HepG2 (cell line): ENCODE data around the gene CPNE4. TPM values are rescaled to one million over a fixed set of nuclear protein-coding genes. Genes with fewer than 3 reads are reported as not detected.

ENCODE experiments used
- ATAC-seq: fragments of 200-7000 bp; cut with Tn5 transposase; 3 replicates; pipeline ENCODE4 v1.9.1; 2020; ENCODE audit warnings: mild to moderate bottlenecking, moderate library complexity
- BruUV-seq: library from RNA; stranded (reverse); fragments of 400-500 nt; replicated peaks from 2 replicates; lab custom pipeline; 2021; lab: Mats Ljungman, UMichigan
- CTCF ChIA-PET: fragments of 300-600 bp; formaldehyde crosslinking; extraction: SDS; loops from one replicate; lab custom pipeline; 2021; ENCODE audit warnings: low total read pairs, inconsistent platforms, low intra/inter-chr PET ratio; lab: Yijun Ruan, JAX
- POLR2A ChIA-PET: fragments of 350-600 bp; sonication (Branson Sonifier 250); formaldehyde crosslinking; loops from one replicate; lab custom pipeline; 2020; ENCODE audit warnings: antibody characterized with exemption, inconsistent platforms; lab: Yijun Ruan, JAX
- DNase-seq: peaks from one replicate; pipeline ENCODE4 v3.0.0-alpha.2; 2015; ENCODE audit warnings: low spot score
- FAIRE-seq: peaks from 3 replicates; lab custom pipeline; 2011; peaks lifted over from hg19 to GRCh38; lab: Jason Lieb, UNC
- H2AFZ ChIP-seq: one replicate; pipeline ENCODE4 v1.6.1; 2011; ENCODE audit warnings: low read length, inconsistent platforms
- H3K27ac ChIP-seq: fragments of 300-600 bp; 3 replicates; pipeline ENCODE4 v1.8.0; 2011; ENCODE audit warnings: mixed run types, mild to moderate bottlenecking, mixed read lengths, low read length, inconsistent platforms; ENCODE audit not compliant: insufficient read depth; ENCODE audit errors: extremely low read length
- H3K27me3 ChIP-seq, 2 experiments: fragments of 200-600 bp in 1 of 2; 2 replicates in 1 of 2; 3 replicates in 1 of 2; pipeline versions ENCODE4 v1.6.0 to v1.8.0; 2011; ENCODE audit warnings: low read length in 2 of 2, mild to moderate bottlenecking in 2 of 2, moderate library complexity in 2 of 2, inconsistent platforms in 1 of 2; ENCODE audit not compliant: insufficient read depth in 2 of 2, control insufficient read depth in 1 of 2
- H3K36me3 ChIP-seq, 2 experiments: fragments of 200-600 bp in 1 of 2; replicated peaks in 1 of 2; 2 replicates in 1 of 2; 3 replicates in 1 of 2; pipeline versions ENCODE4 v1.5.1 to v1.8.0; 2011; ENCODE audit warnings: low read length in 2 of 2, inconsistent platforms in 1 of 2; ENCODE audit not compliant: insufficient read depth in 2 of 2, control insufficient read depth in 1 of 2
- H3K4me1 ChIP-seq: 2 replicates; pipeline ENCODE4 v1.5.1; 2012; ENCODE audit warnings: low read length, inconsistent platforms; ENCODE audit not compliant: insufficient read depth
- H3K4me2 ChIP-seq: 2 replicates; pipeline ENCODE4 v1.6.0; 2011; ENCODE audit warnings: low read depth, low read length, inconsistent platforms
- H3K4me3 ChIP-seq, 3 experiments: fragments of 200-600 bp in 1 of 3; sonication (generic), shearing (Covaris generic) in 1 of 3; replicated peaks in 1 of 3; 2 replicates each; pipeline ENCODE4 v1.5.1; 2011 to 2016; ENCODE audit warnings: low read length in 3 of 3, inconsistent platforms in 2 of 3, low read depth in 2 of 3, mild to moderate bottlenecking in 2 of 3, control low read depth in 1 of 3, mixed read lengths in 1 of 3; ENCODE audit not compliant: insufficient read depth in 1 of 3
- H3K79me2 ChIP-seq: one replicate; pipeline ENCODE4 v1.6.1; 2011; ENCODE audit warnings: low read length, inconsistent platforms; ENCODE audit not compliant: insufficient read depth
- H3K9ac ChIP-seq: 2 replicates; pipeline ENCODE4 v1.6.0; 2011; ENCODE audit warnings: mild to moderate bottlenecking, low read depth, low read length, inconsistent platforms; ENCODE audit not compliant: insufficient read depth
- H3K9me3 ChIP-seq: 2 replicates; pipeline ENCODE4 v1.5.1; 2012; ENCODE audit warnings: mild to moderate bottlenecking, low read length
- H4K20me1 ChIP-seq: 2 replicates; pipeline ENCODE4 v1.6.0; 2011; ENCODE audit warnings: inconsistent platforms, mild to moderate bottlenecking, low read length, moderate library complexity; ENCODE audit not compliant: insufficient read depth
- ATAD3A ChIP-seq: sonication (generic); formaldehyde crosslinking; IDR thresholded peaks from 2 replicates; pipeline ENCODE4 v1.4.0; 2020; ENCODE audit warnings: missing genetic modification reagents
- BCL6 ChIP-seq: IDR thresholded peaks from 2 replicates; pipeline ENCODE4 v1.6.1; 2016; ENCODE audit warnings: missing genetic modification reagents, missing compliant biosample characterization
- HMG20B ChIP-seq: conservative IDR thresholded peaks from 2 replicates; pipeline ENCODE4 v1.6.1; 2016; ENCODE audit warnings: missing genetic modification reagents, missing compliant biosample characterization
- JUN ChIP-seq: sonication (generic); formaldehyde crosslinking; IDR thresholded peaks from 2 replicates; pipeline ENCODE4 v1.4.0; 2020; ENCODE audit warnings: mild to moderate bottlenecking, missing genetic modification reagents
- LCORL ChIP-seq, 2 experiments: fragments of 450-650 bp in 1 of 2; sonication (generic) in 1 of 2; formaldehyde crosslinking in 1 of 2; IDR thresholded peaks; 2 replicates each; pipeline versions ENCODE4 v1.5.0 to v1.6.1; 2017 to 2020; ENCODE audit warnings: antibody characterized with exemption in 1 of 2, missing genetic modification reagents in 1 of 2
- MEIS2 ChIP-seq: sonication (generic); formaldehyde crosslinking; IDR thresholded peaks from 2 replicates; pipeline ENCODE4 v1.9.0; 2021; ENCODE audit warnings: mild to moderate bottlenecking, missing genetic modification reagents
- NFE2L2 ChIP-seq: fragments of 150-350 bp; IDR thresholded peaks from 2 replicates; pipeline ENCODE4 v1.6.1; 2014; ENCODE audit warnings: low read length
- ZNF382 ChIP-seq: sonication (generic); formaldehyde crosslinking; IDR thresholded peaks from 2 replicates; pipeline ENCODE4 v1.5.0; 2020; ENCODE audit warnings: missing genetic modification reagents, mild to moderate bottlenecking, borderline replicate concordance
- ZNF557 ChIP-seq: sonication (generic); formaldehyde crosslinking; IDR thresholded peaks from 2 replicates; pipeline ENCODE4 v1.4.0; 2020; ENCODE audit warnings: missing genetic modification reagents
- ZNF616 ChIP-seq: sonication (generic); formaldehyde crosslinking; IDR thresholded peaks from 2 replicates; pipeline ENCODE4 v1.5.0; 2020; ENCODE audit warnings: low read depth, mild to moderate bottlenecking, missing genetic modification reagents
- ZNF781 ChIP-seq: sonication (generic); formaldehyde crosslinking; IDR thresholded peaks from 2 replicates; pipeline ENCODE4 v1.5.1; 2020; ENCODE audit warnings: borderline replicate concordance, mild to moderate bottlenecking, missing genetic modification reagents; ENCODE audit errors: not compliant biosample characterization
- ZZZ3 ChIP-seq: sonication (generic); formaldehyde crosslinking; IDR thresholded peaks from 2 replicates; pipeline ENCODE4 v1.4.0; 2020; ENCODE audit warnings: missing genetic modification reagents, mild to moderate bottlenecking, borderline replicate concordance
- WGBS: methylation state at CpG from one replicate; pipeline ENCODE4 v1.1.6; 2017; ENCODE audit warnings: low lambda C conversion rate; 5-methylcytosine and 5-hydroxymethylcytosine counted together
- in situ Hi-C: cut with HindIII; loops from 2 replicates; pipeline ENCODE4 v1.10.0; 2017; ENCODE audit warnings: low pct_unique_long_range_greater_than_20kb; ENCODE audit not compliant: extremely low pct_ligation_motif_present
- intact Hi-C: fragments of 100-400 bp; cut with micrococcal nuclease; formaldehyde crosslinking; loops from one replicate; pipeline ENCODE4 v1.10.0; 2022; ENCODE audit not compliant: unreplicated experiment
- polyA plus RNA-seq, 8 experiments: library from polyadenylated mRNA; depleted of rRNA in 3 of 8; stranded (reverse) in 7 of 8; unstranded in 1 of 8; fragments of >200 nt; fragmentation: Illumina TruSeq in 4 of 8; extraction: Trizol in 4 of 8; gene quantifications; 2 replicates each; pipeline versions ENCODE4 v1.2.1 to v1.2.3, GENCODE V29; 2011 to 2016; ENCODE audit warnings: low read depth in 4 of 8, missing spikeins in 1 of 8, mixed read lengths in 1 of 8; ENCODE audit not compliant: insufficient read depth in 1 of 8
- total RNA-seq, 5 experiments: library from RNA; depleted of rRNA; stranded (reverse); fragments of >200 nt; fragmentation: Illumina TruSeq; extraction: Trizol; gene quantifications; 2 replicates each; pipeline ENCODE4 v1.2.3, GENCODE V29; 2016; ENCODE audit warnings: low read depth in 1 of 5
- TF ChIP-seq, protein P1 (sequence below): sonication (generic); formaldehyde crosslinking; IDR thresholded peaks from 2 replicates; pipeline ENCODE4 v1.4.0; 2020; ENCODE audit warnings: missing genetic modification reagents, mild to moderate bottlenecking, borderline replicate concordance
- TF ChIP-seq, protein P2 (sequence below): sonication (generic); formaldehyde crosslinking; IDR thresholded peaks from 2 replicates; pipeline ENCODE4 v1.9.0; 2021; ENCODE audit warnings: missing genetic modification reagents, mild to moderate bottlenecking, borderline replicate concordance
- TF ChIP-seq, protein P3 (sequence below): sonication (generic); formaldehyde crosslinking; IDR thresholded peaks from 2 replicates; pipeline ENCODE4 v1.8.1; 2023; ENCODE audit warnings: mild to moderate bottlenecking, inconsistent platforms, moderate library complexity, missing genetic modification reagents, borderline replicate concordance
- TF ChIP-seq, protein P4 (sequence below): sonication (generic); formaldehyde crosslinking; IDR thresholded peaks from 2 replicates; pipeline ENCODE4 v1.4.0; 2020; ENCODE audit warnings: missing genetic modification reagents
- TF ChIP-seq, protein P5 (sequence below): sonication (generic); formaldehyde crosslinking; IDR thresholded peaks from 2 replicates; pipeline ENCODE4 v1.4.0; 2020; ENCODE audit warnings: mild to moderate bottlenecking, missing genetic modification reagents

The CPNE4 gene
- total and polyA plus RNA-seq, 2 of the 13 experiments (the other 11 are each of a cell fraction or from before 2014, with no cell fraction given) = not detected

DNA sequence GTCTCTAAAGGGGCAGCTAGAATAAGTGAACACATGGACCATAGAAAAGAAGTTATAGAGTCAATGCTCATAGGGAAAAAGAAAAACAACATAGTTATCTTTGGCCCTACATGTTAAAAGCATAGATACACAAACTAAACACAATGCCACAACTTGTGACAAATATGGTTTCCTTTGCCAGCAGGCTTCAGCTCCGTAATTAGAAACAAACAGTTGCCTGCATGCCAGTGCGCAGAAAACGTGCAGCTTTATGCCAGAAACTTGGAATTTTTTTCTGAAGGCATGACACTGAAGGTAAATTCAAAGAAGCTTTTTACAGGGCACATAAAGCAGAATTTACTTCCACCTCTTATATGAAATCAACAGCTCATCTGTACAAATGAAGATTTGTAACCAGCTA lies 2.2 kb upstream of the CPNE4 start:
- Histone ChIP-seq H4K20me1 (0 out of 2 replicates have a peak, but pooled peaks cover 3% of the 10 kb centered on the region), H3K9ac (no peak overlapping the region), H3K9me3 (no peaks in the 10 kb centered on the region), H3K27ac (no peak overlapping the region), H3K27me3 (peaks cover 0 to 10% of the 10 kb centered on the region in 2 experiments; a peak in 1 of 5 replicates), H2AFZ (no peak overlapping the region), H3K36me3 (no peaks in the 10 kb centered on the region), H3K4me2 (no peak overlapping the region), H3K4me1 (no peaks in the 10 kb centered on the region), H3K79me2 (no peaks in the 10 kb centered on the region), H3K4me3 (no peak overlapping the region)
- POLR2A ChIA-PET = no interaction called here
- WGBS = 2% methylated on average over 3 of the region's 3 CpGs
- intact Hi-C loops (loop anchor here (5.0 kb wide), 1 partner anchor 360 kb away; no protein-coding TSS in a partner anchor), in situ Hi-C loops (no loop called here)
- CTCF ChIA-PET = no interaction called here
- DNase-seq (no peak), ATAC-seq (no peak), FAIRE-seq (no peak)
- BruUV-seq = no TSS peak
- TF ChIP-seq LCORL (IDR thresholded peaks at IDR 0.05) (no peak), LCORL (CRISPR knock-in tag; IDR thresholded peaks at IDR 0.05) (no peak), ZNF781 (no peak), JUN (CRISPR knock-in tag) (no peak), ZNF557 (no peak), ZZZ3 (CRISPR knock-in tag) (no peak), ZNF382 (CRISPR knock-in tag) (no peak), NFE2L2 (no peak), HMG20B (no peak), BCL6 (CRISPR knock-in tag) (no peak), ATAD3A (CRISPR knock-in tag) (no peak), ZNF616 (CRISPR knock-in tag) (no peak), MEIS2 (CRISPR knock-in tag) (no peak)
- TF ChIP-seq, protein P1, sequence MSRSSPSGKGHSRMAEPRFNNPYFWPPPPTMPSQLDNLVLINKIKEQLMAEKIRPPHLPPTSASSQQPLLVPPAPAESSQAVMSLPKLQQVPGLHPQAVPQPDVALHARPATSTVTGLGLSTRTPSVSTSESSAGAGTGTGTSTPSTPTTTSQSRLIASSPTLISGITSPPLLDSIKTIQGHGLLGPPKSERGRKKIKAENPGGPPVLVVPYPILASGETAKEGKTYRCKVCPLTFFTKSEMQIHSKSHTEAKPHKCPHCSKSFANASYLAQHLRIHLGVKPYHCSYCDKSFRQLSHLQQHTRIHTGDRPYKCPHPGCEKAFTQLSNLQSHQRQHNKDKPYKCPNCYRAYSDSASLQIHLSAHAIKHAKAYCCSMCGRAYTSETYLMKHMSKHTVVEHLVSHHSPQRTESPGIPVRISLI (CRISPR knock-in tag) = no peak
- TF ChIP-seq, protein P2, sequence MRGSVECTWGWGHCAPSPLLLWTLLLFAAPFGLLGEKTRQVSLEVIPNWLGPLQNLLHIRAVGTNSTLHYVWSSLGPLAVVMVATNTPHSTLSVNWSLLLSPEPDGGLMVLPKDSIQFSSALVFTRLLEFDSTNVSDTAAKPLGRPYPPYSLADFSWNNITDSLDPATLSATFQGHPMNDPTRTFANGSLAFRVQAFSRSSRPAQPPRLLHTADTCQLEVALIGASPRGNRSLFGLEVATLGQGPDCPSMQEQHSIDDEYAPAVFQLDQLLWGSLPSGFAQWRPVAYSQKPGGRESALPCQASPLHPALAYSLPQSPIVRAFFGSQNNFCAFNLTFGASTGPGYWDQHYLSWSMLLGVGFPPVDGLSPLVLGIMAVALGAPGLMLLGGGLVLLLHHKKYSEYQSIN (CRISPR knock-in tag) = no peak
- TF ChIP-seq, protein P3, sequence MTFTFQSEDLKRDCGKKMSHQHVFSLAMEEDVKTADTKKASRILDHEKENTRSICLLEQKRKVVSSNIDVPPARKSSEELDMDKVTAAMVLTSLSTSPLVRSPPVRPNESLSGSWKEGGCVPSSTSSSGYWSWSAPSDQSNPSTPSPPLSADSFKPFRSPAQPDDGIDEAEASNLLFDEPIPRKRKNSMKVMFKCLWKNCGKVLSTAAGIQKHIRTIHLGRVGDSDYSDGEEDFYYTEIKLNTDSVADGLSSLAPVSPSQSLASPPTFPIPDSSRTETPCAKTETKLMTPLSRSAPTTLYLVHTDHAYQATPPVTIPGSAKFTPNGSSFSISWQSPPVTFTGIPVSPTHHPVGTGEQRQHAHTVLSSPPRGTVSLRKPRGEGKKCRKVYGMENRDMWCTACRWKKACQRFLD = no peak
- TF ChIP-seq, protein P4, sequence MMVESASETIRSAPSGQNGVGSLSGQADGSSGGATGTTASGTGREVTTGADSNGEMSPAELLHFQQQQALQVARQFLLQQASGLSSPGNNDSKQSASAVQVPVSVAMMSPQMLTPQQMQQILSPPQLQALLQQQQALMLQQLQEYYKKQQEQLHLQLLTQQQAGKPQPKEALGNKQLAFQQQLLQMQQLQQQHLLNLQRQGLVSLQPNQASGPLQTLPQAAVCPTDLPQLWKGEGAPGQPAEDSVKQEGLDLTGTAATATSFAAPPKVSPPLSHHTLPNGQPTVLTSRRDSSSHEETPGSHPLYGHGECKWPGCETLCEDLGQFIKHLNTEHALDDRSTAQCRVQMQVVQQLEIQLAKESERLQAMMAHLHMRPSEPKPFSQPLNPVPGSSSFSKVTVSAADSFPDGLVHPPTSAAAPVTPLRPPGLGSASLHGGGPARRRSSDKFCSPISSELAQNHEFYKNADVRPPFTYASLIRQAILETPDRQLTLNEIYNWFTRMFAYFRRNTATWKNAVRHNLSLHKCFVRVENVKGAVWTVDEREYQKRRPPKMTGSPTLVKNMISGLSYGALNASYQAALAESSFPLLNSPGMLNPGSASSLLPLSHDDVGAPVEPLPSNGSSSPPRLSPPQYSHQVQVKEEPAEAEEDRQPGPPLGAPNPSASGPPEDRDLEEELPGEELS (CRISPR knock-in tag) = no peak
- TF ChIP-seq, protein P5, sequence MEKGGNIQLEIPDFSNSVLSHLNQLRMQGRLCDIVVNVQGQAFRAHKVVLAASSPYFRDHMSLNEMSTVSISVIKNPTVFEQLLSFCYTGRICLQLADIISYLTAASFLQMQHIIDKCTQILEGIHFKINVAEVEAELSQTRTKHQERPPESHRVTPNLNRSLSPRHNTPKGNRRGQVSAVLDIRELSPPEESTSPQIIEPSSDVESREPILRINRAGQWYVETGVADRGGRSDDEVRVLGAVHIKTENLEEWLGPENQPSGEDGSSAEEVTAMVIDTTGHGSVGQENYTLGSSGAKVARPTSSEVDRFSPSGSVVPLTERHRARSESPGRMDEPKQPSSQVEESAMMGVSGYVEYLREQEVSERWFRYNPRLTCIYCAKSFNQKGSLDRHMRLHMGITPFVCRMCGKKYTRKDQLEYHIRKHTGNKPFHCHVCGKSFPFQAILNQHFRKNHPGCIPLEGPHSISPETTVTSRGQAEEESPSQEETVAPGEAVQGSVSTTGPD (CRISPR knock-in tag) = no peak
